PC-9 (cell line): ENCODE data around the gene MED13L.

ENCODE experiments used
- CTCF ChIP-seq: fragments of 200-600 bp; sonication (generic); conservative IDR thresholded peaks from 2 replicates; pipeline ENCODE4 v1.6.1; 2017; ENCODE audit warnings: mixed run types, antibody characterized with exemption, mild to moderate bottlenecking, moderate library complexity
- EZH2 ChIP-seq: fragments of 200-600 bp; sonication (generic); IDR thresholded peaks from 2 replicates; pipeline ENCODE4 v1.8.0; 2017; ENCODE audit warnings: antibody characterized with exemption, low read depth

- TF ChIP-seq CTCF: no peak
- TF ChIP-seq EZH2: no peak
Observed at GRCh38 chr12:115934046-115934445, 343.4 kb downstream of the MED13L start.
